Breast epithelium (tissue), 4 donors: Measurements from ENCODE around the gene ABTB2. TPM values are rescaled to one million over a fixed set of nuclear protein-coding genes. Genes with fewer than 3 reads are reported as not detected.

ENCODE experiments used
- DNase-seq, 2 donors: peaks; one replicate each; pipeline ENCODE4 v3.0.0-alpha.2; 2019; ENCODE audit warnings: low spot score in 2 of 2
- H3K27ac ChIP-seq, 2 donors: fragments of 200-600 bp; sonication (generic) in 1 of 2; one replicate each; pipeline ENCODE4 v1.5.1; 2016 to 2019; ENCODE audit warnings: mild to moderate bottlenecking in 1 of 2
- H3K27me3 ChIP-seq, 2 donors: fragments of 200-600 bp; sonication (generic) in 1 of 2; one replicate each; pipeline versions ENCODE4 v1.5.1 to v1.6.0; 2017 to 2019; ENCODE audit warnings: control low read depth in 1 of 2, mild to moderate bottlenecking in 1 of 2
- H3K36me3 ChIP-seq: fragments of 200-600 bp; one replicate; pipeline ENCODE4 v1.5.1; 2019
- H3K4me1 ChIP-seq, 2 donors: fragments of 200-600 bp; sonication (generic); one replicate each; pipeline ENCODE4 v1.5.1; 2016 to 2019; ENCODE audit warnings: control low read depth in 1 of 2
- H3K4me3 ChIP-seq, 3 donors: fragments of 200-600 bp; sonication (generic); 1 replicate in 2 of 3; 2 replicates in 1 of 3; pipeline ENCODE4 v1.5.1; 2016 to 2019; ENCODE audit warnings: mild to moderate bottlenecking in 3 of 3, moderate library complexity in 2 of 3
- H3K9me3 ChIP-seq, 2 donors: fragments of 200-600 bp; sonication (generic) in 1 of 2; one replicate each; pipeline ENCODE4 v1.5.1; 2016 to 2019; ENCODE audit warnings: control low read depth in 1 of 2
- CTCF ChIP-seq, 3 donors: fragments of 450-650 bp; IDR thresholded peaks; one replicate each; pipeline ENCODE4 v1.5.1; 2016 to 2017; ENCODE audit warnings: antibody characterized with exemption in 3 of 3, mild to moderate bottlenecking in 3 of 3, moderate library complexity in 3 of 3
- POLR2A ChIP-seq: fragments of 450-650 bp; IDR thresholded peaks from one replicate; pipeline ENCODE4 v1.6.1; 2016; ENCODE audit warnings: antibody characterized with exemption, mild to moderate bottlenecking, moderate library complexity
- POLR2AphosphoS5 ChIP-seq, 3 donors: sonication (generic); formaldehyde crosslinking; IDR thresholded peaks; one replicate each; pipeline ENCODE4 v1.6.1; 2017; ENCODE audit warnings: antibody characterized with exemption in 3 of 3
- intact Hi-C: fragments of 100-400 bp; cut with DNase I; formaldehyde crosslinking; loops from one replicate; pipeline ENCODE4 v1.15.1; 2023; ENCODE audit warnings: low total_unique reads
- total RNA-seq, 3 donors: library from RNA; depleted of rRNA; stranded (reverse); fragments of >200 nt; gene quantifications; one replicate each; pipeline ENCODE4 v1.1.0, GENCODE V29; 2016

Gene ABTB2
- total RNA-seq, 3 donors from 2014 or later = 1.3 to 5.6 (median 1.9) TPM

- Histone ChIP-seq H3K9me3 (no peaks in the 10 kb centered on the region), H3K27me3 (no peaks in the 10 kb centered on the region), H3K4me3 (no peak overlapping the region), H3K4me1 (no peaks in the 10 kb centered on the region), H3K27ac (no peak overlapping the region), H3K36me3 (no peaks in the 10 kb centered on the region)
- intact Hi-C loops = no loop called here
- no peak for DNase-seq
- TF ChIP-seq POLR2A (no peak), CTCF (IDR thresholded peaks at IDR 0.05) (no peak), POLR2AphosphoS5 (IDR thresholded peaks at IDR 0.05) (no peak)
Observed at GRCh38 chr11:34197256-34197655, 160.6 kb downstream of the ABTB2 start.

- H3K4me1 ChIP-seq = no peaks in the 10 kb centered on the region
- no peaks in the 10 kb centered on the region for H3K9me3 ChIP-seq
- no peaks in the 10 kb centered on the region for H3K36me3 ChIP-seq
- intact Hi-C loops = no loop called here
- no peak for DNase-seq
- no peak for TF ChIP-seq POLR2AphosphoS5 (IDR thresholded peaks at IDR 0.05)
- no peak for TF ChIP-seq CTCF (IDR thresholded peaks at IDR 0.05)
- no peak for TF ChIP-seq POLR2A
- no peaks in the 10 kb centered on the region for H3K27me3 ChIP-seq
- H3K4me3 ChIP-seq = no peak overlapping the region
- H3K27ac ChIP-seq = no peak overlapping the region
Observed at GRCh38 chr11:34194576-34195335, 163.1 kb downstream of the ABTB2 start.

- no peaks in the 10 kb centered on the region for H3K36me3 ChIP-seq
- H3K27ac ChIP-seq = peak overlapping the region; percentile 43 to 64
- intact Hi-C loops = no loop called here
- no peaks in the 10 kb centered on the region for H3K27me3 ChIP-seq
- H3K9me3 ChIP-seq = no peaks in the 10 kb centered on the region
- TF ChIP-seq POLR2A (no peak), CTCF (IDR thresholded peaks at IDR 0.05) (no peak), POLR2AphosphoS5 (IDR thresholded peaks at IDR 0.05) (no peak)
- H3K4me1 ChIP-seq = no peaks in the 10 kb centered on the region
- peak overlapping the region in 1 of 3 donors; percentile 11 for H3K4me3 ChIP-seq
- DNase-seq = peak in 1 of 2 donors; percentile 48
Observed at GRCh38 chr11:34192481-34193401, 165.1 kb downstream of the ABTB2 start.

GRCh38 chr11:34191578-34191977 is 166.2 kb downstream of the ABTB2 start:
- Histone ChIP-seq H3K27ac (no peak overlapping the region), H3K9me3 (no peaks in the 10 kb centered on the region), H3K36me3 (no peaks in the 10 kb centered on the region), H3K4me3 (no peak overlapping the region), H3K27me3 (no peaks in the 10 kb centered on the region), H3K4me1 (no peaks in the 10 kb centered on the region)
- no peak for DNase-seq
- TF ChIP-seq POLR2A (no peak), CTCF (IDR thresholded peaks at IDR 0.05) (no peak), POLR2AphosphoS5 (IDR thresholded peaks at IDR 0.05) (no peak)
- intact Hi-C loops = no loop called here
